Hematopoietic multipotent progenitor cell treated with erythropoietin and hydrocortisone succinate and interleukin-3 and kit ligand, for 17 days (in vitro differentiated cells): ENCODE results near the gene SUGP2.
"Not testable (repeated sequence)": the region's sequence is repeated elsewhere in the genome, so short reads cannot be mapped to it uniquely, and the experiment has no call there.

Experiments
- DNase-seq: peaks from one replicate; pipeline ENCODE4 v3.0.0-alpha.2; 2015; ENCODE audit warnings: low spot score

The SUGP2 gene

GRCh38 chr19:18990128-18990708 lies 43.1 kb downstream of the SUGP2 start:
- no peak for DNase-seq

GRCh38 chr19:18989316-18989715 lies 44.0 kb downstream of the SUGP2 start:
- no peak for DNase-seq

- DNase-seq, result no peak
These were observed 45.9 kb downstream of the SUGP2 start for GRCh38 chr19:18987456-18987855.

DNA sequence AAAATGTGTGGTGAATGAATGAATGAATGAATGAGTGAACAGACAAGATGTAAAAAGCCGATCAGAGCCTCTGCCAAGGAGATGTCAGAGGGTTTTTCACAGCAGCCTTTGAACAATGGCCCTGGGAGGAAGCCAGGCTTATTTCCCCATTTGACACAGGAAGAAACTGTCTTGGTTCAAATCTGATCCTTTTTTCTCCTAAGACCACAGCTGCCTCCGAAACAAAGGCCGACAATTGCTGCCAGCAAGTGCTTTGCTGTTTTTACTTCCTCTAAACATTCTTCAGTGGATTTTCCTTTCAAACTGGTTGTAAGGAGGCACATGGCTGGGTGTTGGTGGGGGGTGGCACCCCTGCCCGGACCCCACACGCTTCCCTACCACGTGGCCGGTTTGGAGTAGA lies 48.1 kb downstream of the SUGP2 start:
- DNase-seq, result no peak

DNA sequence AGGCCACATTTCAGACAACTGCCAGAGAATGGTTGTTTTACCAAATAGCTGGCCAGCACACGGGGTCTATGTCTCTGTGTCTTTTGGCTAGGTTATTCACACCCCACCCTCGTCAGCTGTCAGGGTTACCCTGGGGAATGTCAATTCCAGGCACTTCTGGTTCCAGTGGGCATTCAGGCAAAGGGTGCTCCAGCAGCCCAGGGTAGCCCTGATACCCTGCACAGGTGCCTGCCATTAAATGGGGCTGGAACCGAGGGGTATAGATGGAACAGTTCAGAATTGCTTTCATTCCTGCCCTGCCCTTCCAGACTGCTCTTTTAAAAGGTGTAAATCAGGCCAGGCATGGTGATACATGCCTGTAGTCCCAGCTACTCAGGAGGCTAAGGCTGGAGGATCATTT lies 49.1 kb downstream of the SUGP2 start:
- DNase-seq, result no peak

DNA sequence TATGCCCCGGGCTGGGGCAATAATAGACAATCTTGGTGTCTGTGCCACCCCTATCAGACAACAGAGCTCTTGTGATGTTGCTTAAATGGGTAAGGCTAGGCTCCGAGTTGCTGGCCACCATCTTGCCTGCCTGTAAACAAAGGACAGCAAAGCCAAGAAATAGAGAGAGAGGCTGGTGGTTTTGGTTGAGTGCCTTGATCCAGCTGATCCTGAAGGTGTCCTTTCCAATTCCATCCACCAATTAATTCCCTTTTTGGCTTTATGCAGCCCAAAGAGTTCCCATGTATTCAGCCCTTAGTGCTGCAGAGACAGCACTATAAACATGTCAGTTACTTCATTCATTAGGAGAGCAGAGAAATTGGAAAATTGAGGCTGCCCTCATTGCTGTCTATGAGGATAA lies 50.6 kb downstream of the SUGP2 start:
- DNase-seq, result no peak

- DNase-seq, result no peak
These were observed 52.8 kb downstream of the SUGP2 start for GRCh38 chr19:18980432-18981020.

GRCh38 chr19:18978616-18979015 lies 54.7 kb downstream of the SUGP2 start:
- DNase-seq, result no peak

- DNase-seq, result no peak
These were observed 57.4 kb downstream of the SUGP2 start for GRCh38 chr19:18975869-18976268.

DNA sequence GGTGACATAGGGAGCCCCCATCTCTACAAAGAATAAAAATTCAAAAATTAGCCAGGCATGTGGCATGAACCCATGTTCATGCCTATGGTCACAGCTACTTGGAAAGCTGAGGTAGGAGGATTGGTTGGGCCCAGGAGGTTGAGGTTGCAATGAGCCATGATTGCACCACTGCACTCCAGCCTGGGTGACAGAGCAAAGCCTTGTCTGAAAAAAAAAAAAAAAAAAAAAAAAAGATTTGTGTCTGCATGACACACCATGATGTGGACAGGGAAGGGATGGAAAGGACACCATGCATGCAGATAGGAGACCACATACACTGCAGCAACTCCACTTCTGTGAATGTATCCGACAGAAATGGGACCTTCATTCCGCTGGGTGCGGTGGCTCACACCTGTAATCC lies 58.3 kb downstream of the SUGP2 start:
- no peak for DNase-seq

DNA sequence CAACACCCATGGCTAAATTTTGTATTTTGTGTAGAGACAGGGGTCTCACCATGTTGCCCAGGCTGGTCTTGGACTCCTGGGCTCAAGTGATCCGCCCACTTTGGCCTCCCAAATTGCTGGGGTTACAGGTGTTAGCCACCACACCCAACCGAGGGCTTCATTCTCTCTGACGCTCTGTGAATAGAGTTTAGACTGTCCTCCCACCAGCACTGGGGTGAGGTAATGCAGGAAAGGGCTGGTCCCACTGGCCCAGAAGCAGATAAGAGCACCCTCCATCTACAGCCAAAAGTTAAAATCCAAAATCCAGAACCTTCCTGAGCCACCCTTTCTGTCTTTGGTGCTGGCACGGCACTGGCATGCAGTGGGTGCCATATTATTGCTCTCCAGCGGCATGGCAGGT lies 60.5 kb downstream of the SUGP2 start:
- no peak for DNase-seq

DNA sequence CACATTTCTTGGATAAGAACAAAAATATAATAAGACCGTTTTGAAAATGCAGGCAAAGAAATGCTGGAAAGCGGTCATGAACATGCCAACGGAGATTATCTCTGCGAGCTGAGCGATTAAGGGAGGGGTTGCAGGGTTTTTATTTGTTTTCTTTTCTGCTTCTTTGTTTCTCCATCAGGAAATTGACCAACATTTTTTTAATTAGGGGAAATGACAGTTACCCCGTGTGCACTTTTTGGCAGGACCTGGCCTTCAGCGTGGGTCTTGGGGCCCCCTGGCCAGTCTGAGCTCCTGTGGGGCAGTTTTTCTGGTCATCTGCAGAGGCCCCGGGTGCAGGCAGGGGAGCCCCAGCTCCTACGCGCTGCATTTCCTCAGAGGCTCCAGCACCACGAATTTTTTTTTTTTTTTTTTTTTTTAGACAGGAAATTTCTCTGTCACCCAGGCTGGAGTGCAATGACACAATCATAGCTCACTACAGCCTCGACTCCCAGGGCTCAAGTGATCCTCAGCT lies 61.0 kb downstream of the SUGP2 start:
- DNase-seq, result no peak

- DNase-seq, result no peak
These were observed 63.2 kb downstream of the SUGP2 start for GRCh38 chr19:18969931-18970659.

DNA sequence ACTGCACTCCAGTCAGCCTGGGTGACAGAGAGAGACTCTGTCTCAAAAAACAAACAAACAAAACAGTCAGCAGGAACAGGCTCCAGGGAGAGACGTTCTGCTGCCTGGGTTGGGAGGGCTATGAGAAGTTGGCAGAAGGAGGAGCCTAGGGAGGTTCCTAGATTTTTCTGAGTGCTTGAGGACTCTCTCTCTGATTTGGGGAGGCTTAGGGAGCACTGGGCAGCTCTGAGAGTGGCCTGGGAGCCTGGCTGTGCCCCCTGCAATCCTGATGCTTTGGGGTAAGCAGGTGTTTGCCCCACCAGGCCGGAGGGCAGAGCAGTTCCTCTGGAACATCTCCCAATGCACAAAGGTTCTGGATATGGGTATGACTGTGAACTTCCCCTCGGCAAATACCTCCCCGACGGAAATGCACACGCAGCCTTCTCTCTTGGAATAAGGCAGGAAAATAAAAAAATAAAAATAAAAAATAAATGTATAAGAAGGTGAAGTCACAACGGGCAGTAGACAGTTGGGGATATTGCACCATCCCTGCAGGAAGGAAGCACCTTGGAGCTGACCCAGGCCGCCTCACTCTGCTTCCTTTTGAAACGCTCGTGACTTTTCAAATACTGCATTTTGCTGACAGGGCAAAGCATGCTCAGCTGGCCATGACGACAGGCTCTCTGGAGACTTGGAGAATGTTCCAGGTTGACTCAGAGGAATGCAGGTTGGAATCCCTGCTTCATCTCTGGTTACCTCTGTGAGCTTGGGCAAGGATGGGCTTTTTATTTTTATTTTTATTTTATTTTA lies 65.8 kb downstream of the SUGP2 start:
- DNase-seq, result no peak

DNA sequence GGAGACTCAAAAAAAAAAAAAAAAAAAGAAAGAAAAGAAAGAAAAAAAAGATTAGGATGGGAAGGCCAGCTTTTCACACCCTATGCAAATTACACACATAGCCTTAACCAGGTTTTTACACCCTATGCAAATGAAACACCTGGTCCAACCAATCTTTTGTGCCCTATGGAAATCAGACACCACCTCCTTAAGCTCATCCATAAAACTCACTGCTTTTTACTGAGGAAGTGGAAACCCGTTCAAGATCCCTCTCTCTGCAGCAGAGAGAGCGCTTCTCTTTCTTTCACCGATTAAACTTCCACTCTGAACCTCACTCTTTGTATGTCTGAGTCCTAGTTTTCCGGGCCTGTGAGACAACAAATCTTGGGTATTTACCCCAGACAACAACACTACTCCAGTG lies 67.0 kb downstream of the SUGP2 start:
- no peak for DNase-seq

DNA sequence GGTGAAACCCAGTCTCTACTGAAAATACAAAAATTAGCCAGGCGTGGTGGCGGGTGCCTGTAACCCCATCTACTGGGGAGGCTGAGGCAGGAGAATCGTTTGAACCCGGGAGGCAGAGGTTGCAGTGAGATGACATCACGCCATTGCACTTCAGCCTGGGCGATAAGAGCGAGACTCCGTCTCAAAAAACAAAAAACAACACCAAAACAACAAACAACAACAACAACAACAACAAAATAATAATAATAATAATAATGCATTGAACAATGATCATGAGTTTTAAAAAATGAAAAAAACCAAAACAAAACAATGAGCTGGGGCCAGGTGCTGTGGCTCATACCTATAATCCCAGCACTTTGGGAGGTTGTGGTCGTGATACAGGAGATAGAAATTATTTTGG lies 69.2 kb downstream of the SUGP2 start:
- no peak for DNase-seq

GRCh38 chr19:18961767-18962620 lies 71.3 kb downstream of the SUGP2 start:
- no peak for DNase-seq

DNA sequence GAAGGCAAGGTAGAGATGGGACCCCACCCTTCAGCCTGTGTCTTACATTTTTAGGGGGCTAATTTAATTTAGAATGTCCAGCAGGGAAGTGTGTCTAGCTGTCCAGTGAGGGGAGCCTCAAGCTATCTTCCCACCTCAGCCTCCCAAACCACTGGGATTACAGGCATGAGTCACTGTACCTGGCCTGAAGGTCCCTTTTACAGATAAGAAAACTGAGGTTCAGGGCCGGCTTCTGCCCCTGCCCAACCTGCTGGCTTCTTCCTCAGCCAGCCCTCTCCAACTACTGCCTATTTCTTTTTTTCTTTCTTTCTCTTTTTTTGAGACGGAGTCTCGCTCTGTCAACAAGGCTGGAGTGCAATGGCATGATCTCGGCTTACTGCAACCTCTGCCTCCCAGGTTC lies 72.9 kb downstream of the SUGP2 start:
- no peak for DNase-seq

DNA sequence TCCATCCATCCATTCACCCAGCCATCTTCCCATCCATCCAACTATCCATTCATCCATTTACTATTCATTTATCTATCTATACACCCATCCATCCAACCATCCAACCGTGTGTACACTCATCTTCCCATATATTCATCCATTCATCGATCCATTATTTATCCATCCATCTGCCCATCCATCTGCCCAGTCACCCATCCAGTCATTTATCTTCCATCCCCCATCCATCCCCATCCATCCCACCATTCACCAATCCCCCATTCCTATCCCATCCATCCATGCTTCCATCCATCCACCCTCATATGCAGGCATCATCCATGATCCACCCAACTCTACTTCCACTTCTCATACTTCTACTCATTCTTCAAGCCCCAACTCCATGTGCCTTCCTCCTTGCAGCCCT lies 78.3 kb downstream of the SUGP2 start:
- no peak for DNase-seq

DNA sequence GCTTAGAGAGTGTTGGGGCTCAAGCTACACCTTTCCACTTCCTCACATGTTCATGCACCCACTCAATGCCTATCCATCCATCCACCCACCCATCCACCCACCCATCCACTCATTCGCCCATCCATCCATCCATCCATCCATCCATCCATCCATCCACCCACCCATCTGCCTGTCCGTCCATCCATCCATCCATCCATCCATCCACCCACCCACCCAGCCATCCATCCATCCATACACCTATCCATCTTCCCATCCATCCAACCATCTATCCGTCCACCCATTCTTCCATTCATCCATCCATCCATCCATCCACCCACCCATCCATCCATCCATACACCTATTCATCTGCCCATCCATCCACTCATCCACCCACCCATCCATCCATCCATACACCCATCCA lies 79.2 kb downstream of the SUGP2 start:
- DNase-seq, result no peak

- DNase-seq, result not testable (repeated sequence)
These were observed 80.8 kb downstream of the SUGP2 start for GRCh38 chr19:18952364-18953003.
